Fibroblast of skin of left biceps (primary cell): ENCODE data around the gene CCDC188.

Source experiments
- DNase-seq, 2 experiments: peaks; one replicate each; pipeline ENCODE4 v3.0.0-alpha.2; 2013; ENCODE audit warnings: low read depth in 2 of 2

Gene CCDC188

DNA sequence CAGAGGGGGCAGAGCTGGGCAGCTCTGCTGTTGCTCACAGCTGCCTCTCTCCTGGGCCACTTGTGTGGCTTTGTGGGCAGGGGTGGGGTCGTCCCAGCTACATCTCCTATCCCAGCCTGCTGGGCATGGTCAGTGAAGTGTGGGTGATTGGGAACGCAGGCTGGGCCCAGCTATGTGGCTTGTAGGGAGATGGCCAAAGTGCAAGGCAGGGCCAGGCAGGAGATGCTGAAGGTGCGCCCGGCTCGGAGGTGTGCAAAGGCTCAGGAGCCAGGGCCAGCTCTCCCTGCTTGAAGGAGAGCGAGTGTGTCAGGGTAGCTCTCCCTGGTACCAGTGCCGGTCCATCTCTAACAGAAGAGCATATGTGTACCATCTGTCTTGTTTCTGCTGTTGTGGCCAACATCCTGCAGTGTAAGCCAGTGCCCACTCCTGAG lies 43.4 kb downstream of the CCDC188 start:
- DNase-seq = no peak

DNA sequence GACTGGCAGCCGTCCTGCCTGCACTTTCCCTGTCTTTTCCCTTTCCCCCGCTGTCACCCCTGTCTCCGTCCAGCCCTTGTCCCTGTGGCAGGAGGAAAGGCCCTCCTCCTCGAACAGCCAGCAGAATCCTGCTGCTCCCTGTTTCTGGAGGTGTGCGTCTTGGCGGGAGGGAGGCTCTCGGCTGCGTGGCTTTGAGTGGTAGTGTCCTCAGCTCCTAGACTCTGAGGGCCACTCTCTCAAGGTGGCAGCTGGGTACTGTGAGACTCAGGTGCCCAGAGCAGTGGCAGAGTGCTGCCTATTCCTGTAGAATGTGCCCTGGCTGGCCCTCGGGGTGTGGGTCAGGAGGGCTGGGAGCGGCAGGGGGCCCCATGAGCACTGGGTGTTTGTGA lies 44.0 kb downstream of the CCDC188 start:
- no peak for DNase-seq

DNA sequence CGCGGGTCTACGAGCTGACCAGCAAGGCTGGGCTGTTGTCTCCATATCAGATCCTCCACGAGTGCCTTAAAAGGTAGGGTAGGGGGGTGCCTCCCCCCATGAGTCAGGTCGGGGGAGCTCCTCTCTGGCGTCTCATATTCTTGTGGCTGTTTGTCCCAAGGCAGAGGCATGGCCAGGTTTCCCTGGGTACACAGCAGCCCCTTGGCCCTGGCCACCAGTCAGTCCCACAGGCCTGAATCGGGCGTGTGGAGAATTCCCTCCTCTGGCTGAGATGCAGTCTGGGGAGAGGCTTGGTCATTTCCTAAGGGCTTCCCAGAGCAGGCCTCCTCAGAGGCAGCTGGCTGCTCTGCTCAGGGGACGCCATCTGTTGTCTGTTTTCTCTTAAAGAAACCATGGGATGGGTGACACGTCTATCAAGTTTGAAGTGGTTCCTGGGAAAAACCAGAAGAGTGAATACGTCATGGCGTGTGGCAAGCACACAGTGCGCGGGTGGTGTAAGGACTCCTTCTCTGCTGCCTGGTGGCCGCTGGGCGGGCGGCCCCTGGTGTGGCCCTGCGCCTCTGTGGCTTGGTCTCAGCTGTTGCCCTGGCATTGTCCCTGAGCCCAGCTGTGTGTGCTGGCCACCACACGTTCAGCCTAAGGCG lies 44.5 kb downstream of the CCDC188 start:
- DNase-seq = no peak

DNA sequence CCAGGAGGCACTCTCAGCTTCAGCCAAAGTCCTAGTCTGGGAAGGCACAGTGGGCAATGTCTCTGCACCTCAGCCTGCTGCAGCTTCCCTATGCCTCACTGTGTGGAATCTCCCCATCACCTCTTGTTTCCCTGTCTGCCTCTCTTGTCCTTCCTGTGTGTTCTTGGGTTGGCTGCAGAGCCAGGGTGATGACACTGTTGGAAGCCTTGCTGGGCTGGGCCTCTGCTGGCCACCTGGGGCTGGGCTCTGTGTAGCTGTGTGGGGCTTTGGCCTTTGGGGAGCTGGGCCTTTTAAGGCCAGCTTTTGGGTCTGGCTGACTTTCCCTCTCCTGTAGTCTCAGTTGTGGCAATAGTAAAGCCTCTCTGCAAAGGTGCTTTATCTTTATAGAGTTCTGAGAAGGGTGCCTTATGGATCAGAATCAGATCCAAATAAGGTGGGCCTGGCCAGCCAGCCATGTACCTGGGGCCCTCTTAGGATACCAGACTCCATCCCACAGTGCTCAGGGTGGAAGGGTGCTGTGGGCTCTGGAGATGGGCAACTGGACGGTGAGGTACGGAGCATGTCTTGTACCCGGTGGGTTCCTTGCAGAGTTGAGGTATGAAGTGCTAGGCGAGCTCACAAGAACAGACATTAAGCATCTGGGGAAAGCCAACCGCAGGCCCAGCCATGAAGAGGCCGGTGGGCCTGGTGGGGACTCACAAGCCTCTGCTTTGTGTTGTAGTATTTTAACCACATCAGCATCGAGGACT lies 45.2 kb downstream of the CCDC188 start:
- no peak for DNase-seq

DNA sequence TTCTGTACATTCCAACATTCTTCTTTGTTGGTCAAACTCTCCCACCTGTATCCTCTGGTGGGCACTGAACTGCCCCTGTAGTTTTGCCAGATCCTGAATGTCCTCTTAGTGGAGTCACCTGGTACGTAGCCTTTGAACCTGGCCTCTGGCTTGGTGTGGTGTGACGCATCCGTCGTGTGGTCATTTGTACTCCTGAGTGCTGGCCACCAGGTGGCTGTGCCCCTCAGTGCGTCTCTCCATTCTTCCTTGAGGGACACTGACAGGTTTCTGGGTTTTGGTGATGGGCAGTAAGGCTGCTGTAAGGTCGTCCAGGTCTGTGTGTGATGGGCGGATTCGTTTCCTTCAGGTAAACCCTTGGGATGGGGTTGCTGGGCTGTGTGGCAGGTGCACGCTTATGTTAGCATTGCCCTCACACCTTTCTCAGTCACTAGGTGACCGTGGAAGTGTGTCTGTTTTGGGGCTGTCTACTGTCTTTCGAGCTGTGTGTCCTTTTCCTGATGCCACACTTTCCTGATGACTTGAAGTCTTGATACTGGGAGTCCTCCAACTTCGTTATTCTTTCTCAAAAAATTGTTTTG lies 48.6 kb downstream of the CCDC188 start:
- DNase-seq = no peak

DNA sequence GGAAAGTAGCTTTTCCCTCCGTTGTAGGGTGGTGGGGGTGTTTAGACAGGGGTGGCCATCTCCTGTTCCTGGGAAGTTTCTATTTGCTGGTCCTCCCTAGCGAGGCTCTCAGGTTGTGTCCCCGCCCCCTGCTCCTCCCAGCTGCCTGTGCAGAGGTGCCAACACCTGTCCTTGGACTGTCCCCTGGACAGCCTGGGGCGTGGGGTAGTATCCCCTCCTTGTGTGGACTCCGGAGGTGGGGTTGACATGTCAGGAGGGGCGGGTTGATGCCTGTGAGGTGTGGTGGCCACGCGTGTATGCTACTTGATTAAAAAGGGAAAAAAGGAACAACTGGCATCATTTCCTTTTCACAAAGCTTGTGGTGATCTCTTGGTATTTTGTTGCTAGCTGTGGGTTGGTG lies 49.2 kb downstream of the CCDC188 start:
- DNase-seq = no peak

DNA sequence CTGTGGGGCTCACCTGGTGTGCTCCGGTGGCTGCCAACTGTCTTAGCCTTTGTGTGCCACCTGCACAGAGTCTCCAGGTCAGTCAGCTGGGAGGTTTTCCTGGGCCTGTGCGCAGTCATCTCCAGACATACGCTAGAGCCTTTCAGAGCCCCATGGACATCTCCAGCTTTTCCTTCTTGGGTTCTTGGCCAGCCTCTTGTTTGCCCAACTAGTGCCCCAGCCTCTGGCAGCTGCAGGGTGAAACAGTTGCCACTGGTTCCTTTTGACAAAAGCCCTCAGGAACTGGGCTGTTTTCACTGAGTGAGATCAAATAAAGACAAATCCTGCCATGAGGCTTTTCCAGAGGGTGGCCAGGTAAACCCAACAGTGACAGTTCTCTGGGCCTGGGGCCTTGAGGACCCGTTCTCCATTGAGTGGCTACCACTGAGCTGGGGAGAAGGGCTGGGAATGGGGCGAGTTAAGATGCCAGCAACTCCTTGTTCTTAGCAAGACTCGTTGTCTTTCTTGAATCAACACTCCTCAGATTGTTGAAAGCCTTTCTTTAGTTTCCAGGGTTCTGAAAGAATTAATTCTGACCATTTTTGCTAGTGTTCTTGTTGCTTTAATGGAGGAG lies 51.6 kb downstream of the CCDC188 start:
- DNase-seq = no peak
